ENCODE measurements around the gene FILIP1L. TPM values are rescaled to one million over a fixed set of nuclear protein-coding genes. Genes with fewer than 3 reads are reported as not detected.
"Not testable (repeated sequence)": the region's sequence is repeated elsewhere in the genome, so short reads cannot be mapped to it uniquely, and the experiment has no call there.

Gene FILIP1L
- total and polyA plus RNA-seq, 2 of the 8 experiments (the other 6 are each of a cell fraction or from before 2014, with no cell fraction given) = 0.06 to 0.09 TPM

- TF ChIP-seq NANOG (IDR thresholded peaks at IDR 0.05; ENCODE audit: insufficient read depth, low read depth, low read length, poor library complexity, severe bottlenecking) (no peak), MAFK (IDR thresholded peaks at IDR 0.05; ENCODE audit: low read depth, low read length) (no peak), YY1 (IDR thresholded peaks at IDR 0.05; ENCODE audit: low read depth, low read length) (no peak)
Observed at GRCh38 chr3:100096866-100097265, 17.4 kb downstream of the FILIP1L start (continued).

DNA sequence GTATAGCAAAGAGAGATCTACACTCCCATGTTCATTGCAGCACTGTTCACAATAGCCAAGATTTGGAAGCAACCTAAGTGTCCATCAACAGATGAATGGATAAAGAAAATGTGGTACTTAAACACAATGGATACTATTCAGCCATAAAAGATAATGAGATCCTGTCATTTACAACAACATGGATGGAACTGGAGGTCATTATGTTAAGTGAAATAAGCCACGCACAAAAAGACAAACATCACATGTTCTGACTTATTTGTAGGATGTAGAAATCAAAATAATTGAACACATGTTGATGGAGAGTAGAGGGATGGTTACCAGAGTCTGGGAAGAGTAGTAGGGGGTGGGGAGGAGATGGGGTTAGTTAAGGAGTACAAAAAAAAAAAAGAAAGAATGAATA, 18.0 kb downstream of the FILIP1L start:
- H2BK120ac ChIP-seq (replicated peaks; ENCODE audit: low read depth, low read length); H3K79me1 ChIP-seq (ENCODE audit: low read depth, low read length); H2BK15ac ChIP-seq (ENCODE audit: low read length); H3K14ac ChIP-seq (ENCODE audit: insufficient read length); H3K4me2 ChIP-seq (ENCODE audit: insufficient read depth in 1 of 2, low read depth in 2 of 2, low read length in 2 of 2); H3K36me3 ChIP-seq (ENCODE audit: control insufficient read depth in 2 of 4, insufficient read depth in 4 of 4, low read length in 3 of 4); H3K23ac ChIP-seq (ENCODE audit: insufficient read length); H3K27me3 ChIP-seq (replicated peaks in 1 of 4; ENCODE audit: control insufficient read depth in 3 of 4, extremely low read depth in 1 of 4, insufficient read depth in 3 of 4, low read length in 3 of 4); H3K18ac ChIP-seq (ENCODE audit: extremely low read depth, low read length); H3K23me2 ChIP-seq (ENCODE audit: low read depth, low read length); H2BK12ac ChIP-seq (ENCODE audit: low read depth, low read length); FAIRE-seq; H3K79me2 ChIP-seq (ENCODE audit: control insufficient read depth in 1 of 2, insufficient read depth in 2 of 2, low read length in 2 of 2); H3K4me3 ChIP-seq (ENCODE audit: extremely low read depth in 1 of 4, insufficient read depth in 2 of 4, low read depth in 3 of 4, low read length in 4 of 4); H2BK5ac ChIP-seq (ENCODE audit: low read depth, low read length); POLR2A ChIA-PET (ENCODE audit: partially characterized antibody); H3K4ac ChIP-seq (replicated peaks; ENCODE audit: insufficient read length, low read depth, low read length); H3K4me1 ChIP-seq (replicated peaks in 1 of 4; ENCODE audit: control insufficient read depth in 3 of 4, insufficient read depth in 4 of 4, low read length in 3 of 4); H3K27ac ChIP-seq (ENCODE audit: low read depth, low read length); H2AK5ac ChIP-seq (ENCODE audit: low read depth, low read length); H4K5ac ChIP-seq (ENCODE audit: insufficient read length, low read depth, low read length); H4K91ac ChIP-seq (replicated peaks; ENCODE audit: insufficient read length, low read length); H2AFZ ChIP-seq (ENCODE audit: low read length); H2BK20ac ChIP-seq (ENCODE audit: low read length); H3K9ac ChIP-seq (replicated peaks in 1 of 4; ENCODE audit: extremely low read depth in 1 of 4, low read depth in 3 of 4, low read length in 3 of 4); H4K8ac ChIP-seq (ENCODE audit: extremely low read depth, insufficient read depth, low read length); H3K9me3 ChIP-seq (ENCODE audit: insufficient read depth in 2 of 2, low read depth in 1 of 2, low read length in 1 of 2); H3K56ac ChIP-seq (replicated peaks; ENCODE audit: insufficient read length, low read depth, low read length); DNase-seq (ENCODE audit: low read depth in 1 of 2, low spot score in 2 of 2); H4K20me1 ChIP-seq (replicated peaks in 1 of 2; ENCODE audit: control insufficient read depth in 1 of 2, insufficient read depth in 2 of 2, low read length in 2 of 2): not testable (repeated sequence)
- 88% methylated on average over 1 of the region's 1 CpG; no CpG with 5 or more reads in 1 of the 2 experiments for WGBS, 2 experiments (ENCODE audit: extremely low coverage in 1 of 2, insufficient coverage in 1 of 2, insufficient read length in 1 of 2, insufficient replicate concordance in 2 of 2, low coverage in 1 of 2, low lambda C conversion rate in 2 of 2, missing lambda C conversion rate in 1 of 2)
- CTCF ChIA-PET (ENCODE audit: partially characterized antibody) = interaction anchor here (1.1 kb wide), 1 partner anchor 11 kb away, joined by 4 read pairs; no protein-coding TSS in a partner anchor

All from H1 (cell line).